HG03565 (cell line): ENCODE data around the gene HTT.
"Not testable (repeated sequence)": the region's sequence is repeated elsewhere in the genome, so short reads cannot be mapped to it uniquely, and the experiment has no call there.

Experiments
- ATAC-seq: cut with Tn5 transposase; IDR thresholded peaks from one replicate; pipeline ENCODE4 v1.9.1; 2021; ENCODE audit warnings: mild to moderate bottlenecking, moderate library complexity; ENCODE audit not compliant: unreplicated experiment

The HTT gene

GRCh38 chr4:3077796-3078195, 3.3 kb downstream of the HTT start:
- ATAC-seq: peak; percentile 26

GRCh38 chr4:3079694-3080123, 5.2 kb downstream of the HTT start:
- ATAC-seq: peak; percentile 28

- ATAC-seq: no peak
Observed at GRCh38 chr4:3082925-3083515, 8.5 kb downstream of the HTT start.

- no peak for ATAC-seq
Observed at GRCh38 chr4:3083732-3084131, 9.3 kb downstream of the HTT start.

GRCh38 chr4:3085948-3086670, 11.6 kb downstream of the HTT start:
- no peak for ATAC-seq

GRCh38 chr4:3087115-3087797, 12.8 kb downstream of the HTT start:
- no peak for ATAC-seq

- no peak for ATAC-seq
Observed at GRCh38 chr4:3091464-3091863, 17.0 kb downstream of the HTT start.

GRCh38 chr4:3094701-3095100, 20.2 kb downstream of the HTT start:
- not testable (repeated sequence) for ATAC-seq

GRCh38 chr4:3096202-3096601, 21.7 kb downstream of the HTT start:
- no peak for ATAC-seq

GRCh38 chr4:3098346-3098745, 23.9 kb downstream of the HTT start:
- ATAC-seq: no peak

- ATAC-seq: peak; percentile 93
Observed at GRCh38 chr4:3106339-3107186, 32.1 kb downstream of the HTT start.

- no peak for ATAC-seq
Observed at GRCh38 chr4:3107271-3107670, 32.8 kb downstream of the HTT start.

GRCh38 chr4:3107691-3108121, 33.2 kb downstream of the HTT start:
- ATAC-seq: no peak

GRCh38 chr4:3108211-3108610, 33.7 kb downstream of the HTT start:
- no peak for ATAC-seq

GRCh38 chr4:3111461-3111860, 37.0 kb downstream of the HTT start:
- ATAC-seq: no peak

- ATAC-seq: no peak
Observed at GRCh38 chr4:3112201-3112600, 37.7 kb downstream of the HTT start.

- no peak for ATAC-seq
Observed at GRCh38 chr4:3112609-3113469, 38.4 kb downstream of the HTT start.

GRCh38 chr4:3114377-3114776, 39.9 kb downstream of the HTT start:
- no peak for ATAC-seq

- ATAC-seq: no peak
Observed at GRCh38 chr4:3115637-3116270, 41.3 kb downstream of the HTT start.

GRCh38 chr4:3116955-3117354, 42.5 kb downstream of the HTT start:
- ATAC-seq: no peak
